RPMI7951 (cell line): ENCODE data around the gene DNPEP. TPM values are rescaled to one million over a fixed set of nuclear protein-coding genes. Genes with fewer than 3 reads are reported as not detected.
A peak's percentile ranks its signal among the peaks of the same experiment; 100 is the strongest.

ENCODE experiments used
- DNase-seq: peaks from one replicate; pipeline ENCODE4 v3.0.0-alpha.2; 2012; ENCODE audit warnings: low read depth
- total RNA-seq: library from RNA; depleted of rRNA; stranded (reverse); fragments of >200 nt; shearing (Covaris generic); gene quantifications from 2 replicates; pipeline ENCODE4 v1.2.3, GENCODE V29; 2014; rRNA removed

The DNPEP gene
- total RNA-seq: 80.4 and 101 TPM in 2 replicates

DNA sequence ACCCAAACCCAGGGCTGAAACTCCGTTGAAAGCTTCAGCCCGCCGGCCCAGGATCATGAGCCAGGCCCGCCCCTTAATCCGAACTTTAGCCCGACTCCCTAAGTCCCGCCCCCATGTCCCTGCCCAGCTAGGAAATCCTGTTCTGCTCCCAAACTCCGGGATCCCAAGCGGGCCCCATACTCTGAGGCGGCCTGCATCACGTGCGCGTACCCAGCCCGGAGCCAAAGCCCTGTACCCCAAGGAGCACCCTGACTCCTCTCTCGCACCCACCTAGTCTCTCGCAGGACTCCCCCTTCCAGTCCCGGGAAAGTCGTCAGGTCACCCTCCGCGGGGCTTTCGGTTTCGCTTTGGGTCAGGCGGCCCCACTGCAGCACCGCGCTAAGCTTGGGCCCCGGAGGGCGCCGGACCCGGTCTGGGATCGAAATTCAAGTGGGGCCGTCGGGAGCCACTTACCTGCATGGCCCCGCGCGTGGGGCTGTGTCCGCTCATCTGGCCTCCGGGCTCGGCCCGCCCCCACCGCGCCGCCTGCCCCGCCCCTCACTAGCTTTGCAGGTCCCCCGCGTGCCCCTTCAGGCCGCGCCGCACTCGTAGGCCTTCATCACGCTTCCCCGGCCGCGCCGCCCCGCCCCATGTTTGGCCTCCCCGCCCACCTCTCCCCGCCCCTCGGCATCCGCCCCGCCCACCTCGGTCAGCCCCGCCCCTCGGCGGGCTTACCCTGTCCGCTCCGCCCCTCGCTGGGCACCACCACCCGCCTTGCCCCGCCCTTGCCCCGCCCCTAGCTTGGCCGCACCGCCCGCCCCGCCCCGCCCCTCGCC lies at the start of gene DNPEP:
Gene DNPEP, minus strand, starts transcription at position 607 of the 815 bp plus-strand sequence. Its CDS starts 118 bp downstream, at position 489.
- DNase-seq: peak; percentile 86

DNA sequence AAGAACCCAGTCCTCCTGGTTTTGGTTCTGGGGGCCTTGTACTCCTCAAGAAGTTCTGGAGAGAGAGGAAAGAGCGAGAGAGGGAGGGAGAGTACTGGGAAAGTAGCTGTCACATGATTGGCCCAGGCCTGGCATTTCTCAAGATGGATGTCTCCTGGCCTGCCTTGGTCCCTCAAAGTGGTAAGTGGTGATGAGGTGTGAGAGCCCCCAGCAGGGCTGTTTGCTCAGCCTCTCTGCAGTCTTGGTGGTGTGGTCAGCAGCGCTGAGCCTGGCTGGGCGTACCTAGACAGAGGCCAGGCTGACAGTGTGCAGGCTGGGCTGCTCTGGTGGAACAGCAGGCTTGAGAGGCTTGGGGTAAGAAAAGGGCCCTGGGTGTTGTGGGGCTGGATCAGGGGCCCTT lies 49.4 kb upstream of the DNPEP start:
- no peak for DNase-seq

DNA sequence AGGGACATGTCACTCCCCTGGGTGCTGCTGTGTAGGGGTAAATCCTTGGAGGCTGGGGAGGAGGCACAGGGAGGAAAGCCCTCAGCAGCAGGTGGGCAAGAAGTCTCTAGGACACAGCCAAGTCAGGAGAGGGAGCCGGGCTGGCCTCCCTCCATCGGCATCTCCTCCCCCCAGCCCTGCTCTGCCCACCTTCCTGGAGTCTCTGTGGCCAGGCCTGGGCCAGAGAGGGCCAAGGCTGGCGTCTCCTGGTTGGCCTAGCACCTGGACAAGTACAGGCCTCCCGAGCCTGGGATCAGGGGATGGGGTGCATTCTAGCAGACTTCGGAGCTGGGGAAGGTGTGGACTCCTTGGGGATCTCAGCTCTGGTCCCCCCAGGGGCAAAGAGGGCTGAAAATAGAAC lies 48.8 kb upstream of the DNPEP start:
- no peak for DNase-seq

DNA sequence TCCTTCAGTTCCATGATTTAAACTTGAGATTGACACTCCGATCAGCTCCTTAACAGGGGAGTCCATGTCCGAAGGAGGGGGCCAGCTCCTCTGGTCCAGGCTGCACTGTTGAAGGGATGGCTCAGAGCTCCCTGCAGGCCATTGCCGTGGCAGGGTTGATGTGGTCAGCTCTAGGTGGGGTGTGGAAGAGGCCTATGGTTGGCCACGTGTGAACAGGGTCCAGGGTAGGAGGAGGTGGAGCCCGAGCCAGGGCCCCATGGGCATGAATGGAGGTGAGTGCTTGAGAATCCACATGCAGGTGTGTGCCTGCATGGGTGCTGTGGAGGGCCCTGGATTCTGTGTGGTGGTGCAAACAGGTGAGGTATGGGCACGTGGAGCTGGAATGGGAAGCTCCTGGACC lies 48.0 kb upstream of the DNPEP start:
- DNase-seq: no peak

DNA sequence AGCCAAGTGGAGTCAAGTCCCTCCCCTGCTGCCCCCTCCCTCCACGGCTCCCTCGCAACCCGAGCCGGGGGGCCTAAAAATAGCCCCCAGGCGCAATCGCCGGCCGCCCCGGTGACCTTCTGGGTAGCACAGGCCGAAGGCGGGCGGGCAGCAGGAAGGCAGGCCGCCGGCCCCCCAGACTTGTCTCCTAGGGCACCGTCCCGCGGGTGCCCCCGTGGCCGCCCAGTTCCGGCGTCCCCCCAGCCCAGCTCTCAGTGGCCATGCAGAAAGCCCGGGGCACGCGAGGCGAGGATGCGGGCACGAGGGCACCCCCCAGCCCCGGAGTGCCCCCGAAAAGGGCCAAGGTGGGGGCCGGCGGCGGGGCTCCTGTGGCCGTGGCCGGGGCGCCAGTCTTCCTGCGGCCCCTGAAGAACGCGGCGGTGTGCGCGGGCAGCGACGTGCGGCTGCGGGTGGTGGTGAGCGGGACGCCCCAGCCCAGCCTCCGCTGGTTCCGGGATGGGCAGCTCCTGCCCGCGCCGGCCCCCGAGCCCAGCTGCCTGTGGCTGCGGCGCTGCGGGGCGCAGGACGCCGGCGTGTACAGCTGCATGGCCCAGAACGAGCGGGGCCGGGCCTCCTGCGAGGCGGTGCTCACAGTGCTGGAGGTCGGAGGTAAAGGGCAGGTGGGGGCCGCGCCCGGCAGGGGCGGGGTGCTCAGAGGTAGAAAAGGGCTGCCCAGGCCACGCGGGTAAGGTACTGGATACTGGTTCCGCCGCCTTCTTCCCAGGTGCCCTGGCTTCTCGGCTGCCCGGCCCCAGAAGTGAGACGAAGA lies 47.2 kb upstream of the DNPEP start, which contains the start of gene SPEG:
Gene SPEG, plus strand, starts transcription at position 126 of the 808 bp plus-strand sequence. Its CDS starts 135 bp downstream, at position 261.
- DNase-seq: no peak

DNA sequence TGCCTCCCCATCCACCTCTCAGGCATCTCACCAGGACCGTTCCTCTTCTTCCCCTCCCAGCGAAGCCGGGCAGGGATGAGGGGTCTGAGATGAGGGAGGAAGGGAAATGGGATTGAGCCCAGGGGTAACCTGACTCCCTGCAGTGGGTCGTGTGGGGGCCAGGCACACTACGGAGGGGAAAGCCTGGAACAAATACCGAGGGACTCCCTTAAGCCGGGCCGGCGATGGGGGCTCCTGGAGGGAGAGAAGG lies 46.7 kb upstream of the DNPEP start:
- no peak for DNase-seq

DNA sequence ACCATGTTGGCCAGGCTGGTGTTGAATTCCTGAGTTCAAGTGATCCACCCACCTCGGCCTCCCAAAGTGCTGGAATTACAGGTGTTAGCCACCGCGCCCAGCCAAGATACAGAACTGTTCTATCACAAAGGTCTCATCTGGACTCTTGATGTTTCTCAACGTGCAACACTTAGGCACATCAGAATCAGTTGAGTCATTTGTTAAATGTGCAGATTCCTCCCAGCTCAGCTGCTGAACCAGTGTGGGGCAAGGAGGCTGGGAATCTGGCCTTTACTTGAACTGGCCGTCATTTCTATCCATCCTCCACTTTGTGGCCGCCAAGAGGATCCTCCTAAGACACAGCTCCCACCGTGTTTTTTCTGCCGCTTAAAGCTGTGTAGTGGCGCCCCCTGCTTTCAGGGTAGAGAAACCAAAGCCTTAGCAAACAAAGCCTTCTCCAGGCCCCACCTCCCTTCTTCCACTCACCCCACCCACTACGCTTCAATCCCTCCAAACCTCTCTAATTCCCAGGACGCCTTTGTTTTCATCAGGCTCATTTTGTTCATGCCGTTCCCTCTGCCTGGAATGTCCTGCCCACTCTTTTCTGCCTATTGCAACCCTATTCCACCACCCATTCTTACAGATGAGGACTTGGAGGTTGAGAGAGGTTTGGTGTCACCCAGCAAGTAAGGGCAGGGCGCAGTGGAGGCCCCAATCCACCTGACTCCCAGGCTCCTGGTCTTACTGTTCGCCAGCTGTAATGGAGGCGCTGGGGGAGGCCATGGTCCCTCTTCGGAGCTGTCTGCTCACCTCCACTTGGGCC lies 46.2 kb upstream of the DNPEP start:
- DNase-seq: peak; percentile 40

DNA sequence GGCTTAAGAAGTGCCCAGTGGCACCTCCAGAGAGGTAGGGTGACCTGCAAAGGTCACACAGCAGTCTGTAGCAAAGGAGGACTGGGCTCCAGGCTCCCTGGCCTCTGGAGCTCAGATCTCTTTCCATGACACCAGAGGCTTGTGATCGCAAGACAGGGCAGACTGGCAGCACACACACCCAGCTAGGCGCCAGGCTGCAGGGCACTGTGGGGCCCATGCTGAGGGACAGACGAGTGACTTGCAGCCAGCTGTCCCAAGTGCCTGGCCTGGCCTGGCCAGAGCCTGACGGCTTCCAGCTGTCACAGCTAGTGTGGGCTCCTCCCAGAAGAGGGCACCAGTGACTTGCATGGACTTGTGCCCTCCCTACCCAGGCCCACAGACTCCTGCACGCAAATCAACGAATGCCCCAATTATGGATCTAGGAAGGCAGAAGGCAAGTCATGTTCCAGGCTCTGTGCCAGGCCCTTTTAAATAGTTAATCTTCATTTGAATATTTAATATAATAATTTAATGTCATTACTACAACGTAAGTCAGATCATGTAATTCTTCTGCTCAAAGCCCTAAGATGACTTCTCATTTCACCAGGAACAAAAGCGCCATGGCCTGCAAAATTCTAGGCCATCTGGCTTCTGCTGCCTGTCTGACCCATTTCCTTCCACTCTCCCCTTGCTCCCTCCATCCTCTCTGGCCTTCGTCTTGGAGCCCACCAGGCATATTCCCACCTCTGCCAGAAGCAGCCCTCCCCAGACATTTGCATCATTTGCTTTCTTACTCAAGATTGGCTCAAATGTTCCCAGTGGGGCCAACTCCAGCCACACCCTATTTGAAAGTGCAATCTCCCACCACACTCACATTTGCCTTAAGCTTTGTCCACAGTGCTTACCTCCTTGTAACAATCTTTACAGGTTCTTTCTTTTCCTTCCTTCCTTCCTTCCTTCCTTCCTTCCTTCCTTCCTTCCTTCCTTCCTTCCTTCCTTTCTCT lies 43.2 kb upstream of the DNPEP start:
- peak; percentile 77 for DNase-seq

DNA sequence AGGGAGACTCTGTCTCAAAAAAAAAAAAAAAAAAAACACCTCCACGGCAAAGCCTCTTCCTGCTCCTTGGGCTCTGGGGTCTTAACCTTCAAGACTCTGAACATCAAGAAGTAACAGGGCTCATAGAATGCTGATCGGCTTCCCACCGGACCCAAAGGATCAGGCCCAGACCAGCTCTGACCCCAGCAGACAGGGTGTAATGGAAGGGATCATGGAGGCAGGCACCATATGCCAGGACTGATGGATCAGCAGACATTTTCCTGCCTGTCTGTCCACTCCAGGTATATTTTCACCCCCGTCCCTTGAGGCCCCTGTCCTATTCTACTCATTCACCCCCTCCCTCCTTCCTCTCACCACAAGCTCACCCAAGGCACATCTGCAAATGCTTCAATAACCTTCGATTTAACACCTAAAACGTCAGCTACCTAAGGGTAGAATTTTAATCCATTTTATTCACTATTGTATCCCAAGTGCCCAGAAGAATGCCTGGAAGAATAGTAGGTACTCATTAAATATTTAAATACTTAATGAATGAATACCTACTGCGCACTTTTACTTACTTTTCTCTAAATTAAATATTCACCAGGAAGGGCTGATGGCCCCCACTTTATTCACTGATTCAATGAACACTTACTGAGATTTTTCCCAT lies 42.4 kb upstream of the DNPEP start:
- DNase-seq: no peak

DNA sequence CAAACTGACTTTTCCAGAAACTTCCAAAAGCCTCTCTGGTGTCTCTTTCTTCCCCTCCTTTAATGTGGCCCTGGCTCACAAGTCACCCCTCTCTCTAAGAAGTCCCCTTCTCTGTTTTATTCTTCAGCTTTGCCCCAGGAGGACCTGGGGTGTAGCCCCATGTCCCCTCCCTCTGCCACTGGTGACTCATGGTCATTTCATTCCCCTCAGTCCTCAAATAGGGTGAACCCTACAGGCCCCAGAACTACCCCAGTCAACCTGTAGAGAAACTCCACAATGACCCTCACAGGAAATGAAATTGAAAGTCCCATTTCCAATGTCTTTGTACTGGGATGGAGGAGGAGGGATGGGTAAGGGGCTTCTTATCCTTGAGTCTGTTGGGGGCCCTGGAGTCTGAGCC lies 40.8 kb upstream of the DNPEP start:
- no peak for DNase-seq

DNA sequence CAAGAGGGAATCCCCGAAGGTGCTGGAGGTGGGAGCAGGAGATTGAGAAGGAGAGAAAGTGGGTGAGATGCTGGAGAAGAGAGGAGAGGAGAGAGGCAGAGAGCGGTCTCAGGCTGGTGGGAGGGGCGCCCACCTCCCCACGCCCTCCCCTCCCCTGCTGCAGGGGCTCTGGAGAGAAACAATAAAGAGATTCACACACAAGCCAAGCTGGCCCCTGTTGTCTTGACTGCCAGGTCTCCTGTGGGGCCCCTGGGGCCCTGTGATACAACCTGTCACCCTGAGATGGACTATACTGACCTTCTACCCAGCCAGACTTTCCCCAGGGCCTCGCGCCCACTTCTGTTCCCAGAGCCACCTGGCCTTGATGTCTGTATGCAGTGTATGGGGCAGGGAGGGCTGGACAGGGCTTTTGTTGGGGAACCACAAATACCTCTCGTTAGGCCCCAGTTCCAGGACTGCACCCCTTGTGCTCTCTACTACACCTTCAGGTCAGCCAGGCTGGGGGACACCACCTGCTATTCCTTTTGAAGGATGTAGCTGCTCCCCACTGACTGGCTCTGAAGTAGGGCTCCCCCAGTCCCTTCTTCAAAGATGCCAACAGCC lies 38.9 kb upstream of the DNPEP start:
- DNase-seq: no peak

DNA sequence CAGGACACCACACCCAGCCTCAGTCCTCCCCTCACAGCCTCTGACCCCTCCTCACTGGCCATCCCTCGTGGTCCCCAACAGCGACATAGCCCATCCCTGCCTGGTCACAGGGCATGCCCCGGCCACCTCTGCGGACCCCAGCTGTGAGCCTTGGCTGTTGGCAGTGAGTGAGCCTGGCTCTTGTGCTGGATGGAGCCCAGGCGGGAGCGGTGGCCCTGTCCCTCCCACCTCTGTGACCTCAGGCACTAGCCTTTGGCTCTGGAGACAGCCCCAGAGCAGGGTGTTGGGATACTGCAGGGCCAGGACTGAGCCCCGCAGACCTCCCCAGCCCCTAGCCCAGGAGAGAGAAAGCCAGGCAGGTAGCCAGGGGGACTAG lies 38.3 kb upstream of the DNPEP start:
- no peak for DNase-seq

DNA sequence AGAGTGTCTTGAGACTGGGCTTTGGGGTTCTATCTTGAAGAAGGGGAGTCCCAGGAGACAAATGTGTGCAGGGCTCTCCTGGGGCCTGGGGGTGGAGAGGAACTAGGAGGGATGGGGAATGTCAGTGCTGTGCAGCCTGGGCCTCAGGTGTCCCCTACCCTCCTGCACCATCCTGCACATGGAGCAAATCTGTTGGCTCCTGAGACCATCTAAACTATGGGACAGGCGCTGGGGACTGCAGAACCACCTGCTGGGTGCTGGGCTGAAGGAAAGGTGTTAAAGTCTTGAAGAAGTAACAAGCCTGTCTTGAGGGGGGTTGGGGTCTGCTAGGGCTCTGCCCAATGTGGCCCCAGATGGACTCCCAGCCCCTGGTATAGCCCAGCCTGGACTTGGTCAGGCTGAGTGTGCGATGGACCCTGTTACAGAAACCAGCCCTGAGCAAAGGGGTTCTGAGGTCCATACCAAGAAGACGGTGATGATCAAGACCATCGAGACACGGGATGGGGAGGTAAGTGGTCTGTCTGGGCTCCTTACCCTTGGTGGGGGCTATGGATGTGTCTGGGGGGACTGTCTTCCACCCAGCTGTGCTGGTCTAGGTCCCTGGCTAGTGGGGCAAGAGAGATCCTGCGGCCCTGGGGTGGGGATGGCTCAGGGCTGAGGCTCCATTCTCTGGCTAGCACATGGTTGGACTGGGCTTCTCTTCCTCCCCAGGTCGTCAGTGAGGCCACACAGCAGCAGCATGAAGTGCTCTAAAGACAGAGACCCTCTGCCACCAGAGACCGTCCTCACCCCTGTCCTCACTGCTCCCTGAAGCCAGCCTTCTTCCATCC lies 37.7 kb upstream of the DNPEP start:
- no peak for DNase-seq

DNA sequence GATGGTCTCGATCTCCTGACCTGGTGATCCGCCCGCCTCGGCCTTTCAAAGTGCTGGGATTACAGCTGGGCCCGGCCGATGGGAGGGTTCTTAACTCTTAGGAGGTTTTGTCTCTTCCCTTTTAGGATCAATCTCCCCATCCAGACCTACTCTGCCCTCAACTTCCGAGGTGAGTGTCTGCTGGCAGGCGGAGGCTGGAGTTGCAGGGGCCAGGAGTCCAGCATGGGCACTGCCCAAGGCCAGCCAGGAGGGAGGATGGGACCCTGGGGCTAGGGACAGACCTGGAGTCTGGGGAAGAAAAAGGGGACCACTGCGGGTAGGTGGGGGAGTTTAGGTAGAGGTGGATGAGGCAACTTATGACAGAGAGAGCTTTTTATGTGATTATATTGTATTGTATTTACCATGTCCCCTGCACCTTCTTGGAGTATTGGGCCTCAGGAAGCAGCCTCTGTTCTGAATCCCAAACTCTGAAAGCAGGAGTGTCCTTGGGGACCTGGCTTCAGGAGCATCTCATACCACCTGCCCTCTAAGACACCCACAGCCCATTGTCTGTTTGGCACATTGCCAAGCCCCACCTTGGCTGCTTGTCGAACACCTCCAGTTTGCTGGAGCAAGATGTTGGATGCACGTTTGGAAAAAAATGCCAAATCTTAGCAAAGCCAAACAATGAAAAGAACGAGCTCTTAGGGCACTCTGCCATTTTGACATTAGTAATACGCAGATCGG lies 36.1 kb upstream of the DNPEP start:
- DNase-seq: no peak

DNA sequence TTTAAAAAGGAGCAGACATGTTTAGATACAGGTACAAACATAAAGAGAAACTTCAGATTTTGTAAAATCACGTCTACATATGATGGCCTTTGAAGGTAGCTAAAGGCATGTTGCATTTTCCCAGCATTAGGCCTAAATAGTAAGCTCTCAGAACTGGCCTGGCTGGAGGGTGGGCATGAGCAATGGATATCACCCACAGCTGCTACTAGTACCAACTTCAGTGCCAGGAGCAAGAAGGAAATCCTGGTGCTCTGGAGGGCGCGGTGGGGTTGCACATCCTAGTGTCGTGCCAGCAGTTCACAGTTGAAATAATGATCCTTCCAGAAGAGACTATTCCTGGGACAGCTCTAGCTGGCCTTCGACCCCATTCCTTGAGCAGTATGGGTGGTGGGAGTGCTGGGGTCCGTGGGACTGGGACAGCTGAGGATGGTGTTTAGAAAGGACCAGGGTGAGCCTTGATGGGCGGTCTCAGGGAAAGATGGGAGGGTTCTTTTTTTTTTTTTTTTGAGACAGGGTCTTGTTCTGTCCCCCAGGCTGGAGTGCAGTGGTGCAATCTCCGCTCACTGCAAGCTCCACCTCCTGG lies 35.3 kb upstream of the DNPEP start:
- DNase-seq: no peak

DNA sequence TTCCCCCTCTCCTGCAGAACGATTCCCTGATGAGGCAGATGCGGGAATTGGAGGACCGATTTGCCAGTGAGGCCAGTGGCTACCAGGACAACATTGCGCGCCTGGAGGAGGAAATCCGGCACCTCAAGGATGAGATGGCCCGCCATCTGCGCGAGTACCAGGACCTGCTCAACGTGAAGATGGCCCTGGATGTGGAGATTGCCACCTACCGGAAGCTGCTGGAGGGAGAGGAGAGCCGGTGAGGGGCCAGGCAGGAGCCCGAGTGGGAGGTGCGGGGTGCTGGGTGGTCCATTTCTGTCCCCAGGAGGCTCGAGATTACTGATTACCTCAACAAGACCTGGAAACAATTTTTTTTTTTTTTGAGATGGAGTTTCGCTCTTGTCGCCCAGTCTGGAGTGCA lies 33.6 kb upstream of the DNPEP start:
- DNase-seq: no peak

DNA sequence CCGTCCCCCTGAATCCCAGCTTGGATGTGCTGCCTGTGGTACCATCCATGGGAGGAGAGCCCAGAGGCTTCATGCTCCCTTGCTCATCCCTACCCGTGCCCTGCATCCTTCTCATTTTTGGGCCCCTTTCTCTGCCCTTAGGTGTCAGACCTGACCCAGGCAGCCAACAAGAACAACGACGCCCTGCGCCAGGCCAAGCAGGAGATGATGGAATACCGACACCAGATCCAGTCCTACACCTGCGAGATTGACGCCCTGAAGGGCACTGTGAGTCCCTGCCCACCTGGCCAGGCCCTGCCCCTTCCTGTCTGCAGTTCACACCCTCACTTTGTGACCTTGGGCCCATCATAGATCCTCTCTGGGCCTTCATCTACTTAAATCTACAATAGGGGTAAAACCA lies 33.0 kb upstream of the DNPEP start:
- no peak for DNase-seq
